ENCODE results near the gene ELF3. TPM values are rescaled to one million over a fixed set of nuclear protein-coding genes. Genes with fewer than 3 reads are reported as not detected.
"Not testable (repeated sequence)": the region's sequence is repeated elsewhere in the genome, so short reads cannot be mapped to it uniquely, and the experiment has no call there.

The ELF3 gene
- total RNA-seq, 2 experiments from 2014 or later = 2.0 to 2.7 TPM

DNA sequence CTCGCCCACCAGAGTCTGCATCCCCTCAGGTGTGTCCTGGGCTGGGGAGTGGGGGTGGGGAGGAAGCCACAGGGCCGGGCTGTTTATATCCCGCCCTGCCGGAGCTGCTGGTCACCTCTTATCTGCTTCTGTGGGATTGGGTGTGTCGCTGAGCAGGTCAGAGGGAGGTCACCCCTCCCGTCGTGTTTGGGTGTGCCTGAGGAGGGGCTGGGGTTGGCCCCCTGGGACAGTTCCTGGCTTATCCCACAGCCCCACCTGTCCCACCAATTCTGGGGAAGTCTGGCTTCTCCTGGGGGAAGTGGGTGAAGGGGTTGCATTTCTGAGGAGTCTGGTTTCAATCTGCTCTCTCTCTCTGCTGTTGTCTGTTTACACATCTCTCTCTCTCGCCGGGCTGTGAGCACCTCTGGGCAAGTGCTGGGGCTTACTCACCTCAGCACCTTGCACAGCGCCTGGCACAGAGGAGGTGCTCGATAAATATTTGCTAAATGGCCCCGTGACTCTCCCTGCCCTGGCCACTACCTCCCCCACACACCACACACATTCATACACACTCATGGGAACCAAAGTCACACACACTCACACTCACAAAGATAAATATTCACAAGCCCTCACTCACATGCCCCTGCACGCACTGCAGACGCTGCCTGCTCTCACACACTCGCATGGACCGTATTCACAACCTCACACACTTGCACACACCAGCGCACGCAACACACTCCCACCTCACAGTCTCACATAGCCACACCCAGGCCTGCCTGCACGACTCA is 8.3 kb downstream of the ELF3 start:
- H3K36me3 Mint-ChIP-seq (ENCODE audit: low read depth) = no peaks in the 10 kb centered on the region
- H3K36me3 ChIP-seq (ENCODE audit: insufficient read depth, low read length) = no peaks in the 10 kb centered on the region
- no peaks in the 10 kb centered on the region for H3K9me3 Mint-ChIP-seq
- no peak overlapping the region for H3K4me3 Mint-ChIP-seq
- DNase-seq (no peak), ATAC-seq (ENCODE audit: poor library complexity) (no peak)
- H3K27ac Mint-ChIP-seq = no peak overlapping the region
- peaks cover 30% of the 10 kb centered on the region for H3K27me3 Mint-ChIP-seq
- no peaks in the 10 kb centered on the region for H3K4me1 ChIP-seq (ENCODE audit: insufficient read depth, low read length)
- ChIA-PET CTCF (no interaction called here), POLR2A (no interaction called here)
- TF ChIP-seq, protein P1, sequence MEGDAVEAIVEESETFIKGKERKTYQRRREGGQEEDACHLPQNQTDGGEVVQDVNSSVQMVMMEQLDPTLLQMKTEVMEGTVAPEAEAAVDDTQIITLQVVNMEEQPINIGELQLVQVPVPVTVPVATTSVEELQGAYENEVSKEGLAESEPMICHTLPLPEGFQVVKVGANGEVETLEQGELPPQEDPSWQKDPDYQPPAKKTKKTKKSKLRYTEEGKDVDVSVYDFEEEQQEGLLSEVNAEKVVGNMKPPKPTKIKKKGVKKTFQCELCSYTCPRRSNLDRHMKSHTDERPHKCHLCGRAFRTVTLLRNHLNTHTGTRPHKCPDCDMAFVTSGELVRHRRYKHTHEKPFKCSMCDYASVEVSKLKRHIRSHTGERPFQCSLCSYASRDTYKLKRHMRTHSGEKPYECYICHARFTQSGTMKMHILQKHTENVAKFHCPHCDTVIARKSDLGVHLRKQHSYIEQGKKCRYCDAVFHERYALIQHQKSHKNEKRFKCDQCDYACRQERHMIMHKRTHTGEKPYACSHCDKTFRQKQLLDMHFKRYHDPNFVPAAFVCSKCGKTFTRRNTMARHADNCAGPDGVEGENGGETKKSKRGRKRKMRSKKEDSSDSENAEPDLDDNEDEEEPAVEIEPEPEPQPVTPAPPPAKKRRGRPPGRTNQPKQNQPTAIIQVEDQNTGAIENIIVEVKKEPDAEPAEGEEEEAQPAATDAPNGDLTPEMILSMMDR (IDR thresholded peaks at IDR 0.05) = no peak
- no peaks in the 10 kb centered on the region for H3K9me3 ChIP-seq (ENCODE audit: control insufficient read depth in 1 of 2, insufficient read depth in 1 of 2, low read length in 2 of 2)
- H3K27ac ChIP-seq (ENCODE audit: low read depth in 1 of 2, low read length in 2 of 2) = no peak overlapping the region
- no peak overlapping the region for H3K4me3 ChIP-seq (ENCODE audit: low read length)
- no peaks in the 10 kb centered on the region for H3K4me1 Mint-ChIP-seq (ENCODE audit: low read depth)
- intact Hi-C loops (cut with DNase I, micrococcal nuclease) = no loop called here
- peaks cover 0 to 4% of the 10 kb centered on the region in 2 experiments for H3K27me3 ChIP-seq (ENCODE audit: control insufficient read depth in 1 of 2, insufficient read depth in 2 of 2, low read length in 2 of 2)

DNA sequence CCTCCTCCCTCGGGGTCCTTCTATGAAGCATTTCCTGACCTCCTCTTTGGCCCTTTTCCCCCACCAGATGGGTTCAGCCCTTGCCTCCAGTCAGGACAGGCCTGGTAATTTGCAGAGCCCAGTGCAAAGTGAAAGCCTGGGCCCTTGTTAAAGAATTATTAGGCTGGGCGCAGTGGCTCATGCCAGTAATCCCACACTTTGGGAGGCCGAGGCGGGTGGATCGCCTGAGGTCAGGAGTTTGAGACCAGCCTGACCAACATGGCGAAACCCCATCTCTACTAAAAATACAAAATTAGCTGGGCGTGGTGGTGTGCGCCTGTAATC is 8.8 kb downstream of the ELF3 start:
- H3K4me3 ChIP-seq (ENCODE audit: low read length); H3K4me1 Mint-ChIP-seq (ENCODE audit: low read depth); DNase-seq; H3K4me3 Mint-ChIP-seq; H3K36me3 Mint-ChIP-seq (ENCODE audit: low read depth); H3K27ac Mint-ChIP-seq; ATAC-seq (ENCODE audit: poor library complexity); H3K27me3 ChIP-seq (ENCODE audit: control insufficient read depth in 1 of 2, insufficient read depth in 2 of 2, low read length in 2 of 2); H3K9me3 Mint-ChIP-seq; CTCF ChIA-PET; H3K9me3 ChIP-seq (ENCODE audit: control insufficient read depth in 1 of 2, insufficient read depth in 1 of 2, low read length in 2 of 2); POLR2A ChIA-PET; intact Hi-C loops (cut with DNase I, micrococcal nuclease); H3K27ac ChIP-seq (ENCODE audit: low read depth in 1 of 2, low read length in 2 of 2); H3K4me1 ChIP-seq (ENCODE audit: insufficient read depth, low read length); H3K36me3 ChIP-seq (ENCODE audit: insufficient read depth, low read length): not testable (repeated sequence)
- H3K27me3 Mint-ChIP-seq = peaks cover 30% of the 10 kb centered on the region

DNA sequence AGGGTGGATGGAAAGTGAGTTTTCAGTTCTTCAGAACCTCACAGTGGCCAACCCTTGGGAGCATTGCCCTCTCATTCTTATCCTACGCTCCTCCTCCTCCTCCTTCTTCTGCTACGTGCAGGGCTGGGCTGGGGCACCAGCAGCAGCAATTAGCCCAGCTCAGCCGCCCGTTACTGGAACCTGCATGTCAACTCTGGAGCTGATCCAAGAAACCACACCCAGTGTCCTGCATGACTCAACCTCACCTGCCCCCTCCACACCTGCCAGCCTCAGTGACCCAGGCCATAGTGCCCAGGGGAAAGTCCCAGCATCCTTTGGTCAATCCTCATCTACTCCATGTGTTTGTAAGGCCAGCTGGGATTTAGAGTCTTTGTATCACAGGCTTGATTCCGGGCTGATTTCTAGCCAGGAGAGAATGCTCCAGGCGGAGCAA is 12.6 kb downstream of the ELF3 start:
- Mint-ChIP-seq H3K9me3 (no peaks in the 10 kb centered on the region), H3K4me1 (ENCODE audit: low read depth) (no peaks in the 10 kb centered on the region), H3K27me3 (peaks cover 14% of the 10 kb centered on the region), H3K4me3 (no peak overlapping the region), H3K36me3 (ENCODE audit: low read depth) (no peaks in the 10 kb centered on the region), H3K27ac (no peak overlapping the region)
- POLR2A ChIA-PET = no interaction called here
- intact Hi-C loops (cut with DNase I, micrococcal nuclease) = no loop called here
- Histone ChIP-seq H3K27ac (ENCODE audit: low read depth in 1 of 2, low read length in 2 of 2) (no peak overlapping the region), H3K36me3 (ENCODE audit: insufficient read depth, low read length) (no peaks in the 10 kb centered on the region), H3K4me1 (ENCODE audit: insufficient read depth, low read length) (no peaks in the 10 kb centered on the region), H3K4me3 (ENCODE audit: low read length) (no peak overlapping the region), H3K9me3 (ENCODE audit: control insufficient read depth in 1 of 2, insufficient read depth in 1 of 2, low read length in 2 of 2) (no peaks in the 10 kb centered on the region), H3K27me3 (ENCODE audit: control insufficient read depth in 1 of 2, insufficient read depth in 2 of 2, low read length in 2 of 2) (peaks cover 0 to 4% of the 10 kb centered on the region in 2 experiments)
- CTCF ChIA-PET = no interaction called here
- DNase-seq (no peak), ATAC-seq (ENCODE audit: poor library complexity) (no peak)
- TF ChIP-seq, protein P1 (IDR thresholded peaks at IDR 0.05) = no peak

DNA sequence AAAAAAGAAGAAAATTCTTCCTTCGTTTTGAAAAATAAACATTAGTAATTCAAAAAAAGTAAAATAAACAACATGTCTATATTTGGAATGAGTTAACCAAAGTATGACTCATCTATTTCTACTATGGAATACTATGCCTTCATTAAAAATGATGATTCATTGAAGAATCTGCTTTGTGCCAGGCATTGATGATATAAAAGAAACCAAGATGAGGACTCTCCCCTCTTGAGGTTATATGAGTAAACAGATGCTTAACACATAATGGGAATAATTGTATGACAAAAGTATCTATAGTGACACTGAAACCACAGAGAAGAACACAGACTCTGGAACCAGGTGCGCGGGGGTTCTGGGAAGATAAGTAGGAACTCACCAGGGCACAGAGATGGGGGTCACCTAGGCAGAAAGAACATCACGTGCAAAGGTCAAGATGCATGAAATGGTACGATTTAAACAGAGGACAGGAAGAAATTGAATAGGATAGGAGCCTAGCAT is 18.8 kb downstream of the ELF3 start:
- H3K27me3 ChIP-seq (ENCODE audit: control insufficient read depth in 1 of 2, insufficient read depth in 2 of 2, low read length in 2 of 2) = no peaks in the 10 kb centered on the region
- no peak overlapping the region for H3K27ac Mint-ChIP-seq
- no peak overlapping the region for H3K27ac ChIP-seq (ENCODE audit: low read depth in 1 of 2, low read length in 2 of 2)
- H3K9me3 Mint-ChIP-seq = no peaks in the 10 kb centered on the region
- ATAC-seq (ENCODE audit: poor library complexity) = no peak
- H3K4me1 ChIP-seq (ENCODE audit: insufficient read depth, low read length) = no peaks in the 10 kb centered on the region
- ChIA-PET POLR2A (no interaction called here), CTCF (no interaction called here)
- no peaks in the 10 kb centered on the region for H3K27me3 Mint-ChIP-seq
- TF ChIP-seq, protein P1 (IDR thresholded peaks at IDR 0.05) = no peak
- intact Hi-C loops (cut with DNase I, micrococcal nuclease) = no loop called here
- H3K4me3 ChIP-seq (ENCODE audit: low read length) = no peak overlapping the region
- DNase-seq = no peak
- no peaks in the 10 kb centered on the region for H3K36me3 ChIP-seq (ENCODE audit: insufficient read depth, low read length)
- H3K4me3 Mint-ChIP-seq = no peak overlapping the region
- H3K4me1 Mint-ChIP-seq (ENCODE audit: low read depth) = no peaks in the 10 kb centered on the region
- no peaks in the 10 kb centered on the region for H3K9me3 ChIP-seq (ENCODE audit: control insufficient read depth in 1 of 2, insufficient read depth in 1 of 2, low read length in 2 of 2)
- H3K36me3 Mint-ChIP-seq (ENCODE audit: low read depth) = no peaks in the 10 kb centered on the region
